GM12878 (cell line): Measurements from ENCODE around the gene C6orf89.

ENCODE experiments used
- BRCA1 ChIP-seq: IDR thresholded peaks from 2 replicates; pipeline ENCODE4 v1.6.1; 2011; ENCODE audit warnings: low read depth, low read length, improper control_type of control experiment
- EGR1 ChIP-seq, 2 experiments: IDR thresholded peaks; 1 replicate in 1 of 2; 2 replicates in 1 of 2; pipeline ENCODE4 v1.6.1; 2011 to 2012; ENCODE audit warnings: low read depth in 2 of 2, low read length in 2 of 2, borderline replicate concordance in 1 of 2, mild to moderate bottlenecking in 1 of 2, moderate library complexity in 1 of 2
- MLLT1 ChIP-seq: fragments of 450-650 bp; IDR thresholded peaks from 2 replicates; pipeline ENCODE4 v1.6.1; 2016; ENCODE audit warnings: mild to moderate bottlenecking
- NFYB ChIP-seq: IDR thresholded peaks from 2 replicates; pipeline ENCODE4 v1.6.1; 2011; ENCODE audit warnings: low read depth, mild to moderate bottlenecking, low read length, improper control_type of control experiment, moderate library complexity; ENCODE audit not compliant: insufficient read depth
- YBX1 ChIP-seq: fragments of 450-650 bp; IDR thresholded peaks from 2 replicates; pipeline ENCODE4 v1.6.1; 2016; ENCODE audit warnings: antibody characterized with exemption
- TF ChIP-seq, protein P1 (sequence below), 3 experiments: IDR thresholded peaks in 2 of 3; conservative IDR thresholded peaks in 1 of 3; 2 replicates each; pipeline ENCODE4 v1.5.1; 2011; ENCODE audit warnings: low read depth in 3 of 3, low read length in 3 of 3, mild to moderate bottlenecking in 3 of 3, control low read depth in 2 of 3, moderate library complexity in 2 of 3, inconsistent platforms in 1 of 3, mixed read lengths in 1 of 3; ENCODE audit not compliant: control insufficient read depth in 2 of 3, insufficient read depth in 1 of 3; ENCODE audit errors: extremely low read depth in 1 of 3
- TF ChIP-seq, protein P2 (sequence below): IDR thresholded peaks from 2 replicates; pipeline ENCODE4 v1.6.1; 2011; ENCODE audit warnings: low read depth, mild to moderate bottlenecking, low read length, moderate library complexity, borderline replicate concordance; ENCODE audit errors: extremely low read depth

DNA sequence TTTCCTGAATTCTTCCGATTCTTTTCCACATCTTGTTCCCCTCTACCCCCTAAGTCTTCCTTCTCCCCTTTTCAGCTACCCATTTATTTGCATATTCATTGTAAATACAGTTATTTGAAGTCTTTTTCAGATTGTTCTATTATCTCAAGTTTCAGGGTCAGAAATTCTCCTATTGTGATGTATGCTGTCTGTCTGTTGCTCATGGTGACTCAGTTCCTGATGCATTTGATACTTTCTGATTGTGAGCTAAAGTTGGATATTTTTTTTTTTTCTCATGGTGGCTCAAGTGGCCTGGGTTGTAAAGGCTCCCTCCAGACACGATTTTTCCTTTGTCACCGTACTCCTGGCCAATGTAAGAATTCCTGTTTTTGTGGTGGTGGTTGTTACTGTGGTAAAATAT, 63.9 kb downstream of the C6orf89 start:
- no peak for TF ChIP-seq BRCA1
- TF ChIP-seq, protein P1, sequence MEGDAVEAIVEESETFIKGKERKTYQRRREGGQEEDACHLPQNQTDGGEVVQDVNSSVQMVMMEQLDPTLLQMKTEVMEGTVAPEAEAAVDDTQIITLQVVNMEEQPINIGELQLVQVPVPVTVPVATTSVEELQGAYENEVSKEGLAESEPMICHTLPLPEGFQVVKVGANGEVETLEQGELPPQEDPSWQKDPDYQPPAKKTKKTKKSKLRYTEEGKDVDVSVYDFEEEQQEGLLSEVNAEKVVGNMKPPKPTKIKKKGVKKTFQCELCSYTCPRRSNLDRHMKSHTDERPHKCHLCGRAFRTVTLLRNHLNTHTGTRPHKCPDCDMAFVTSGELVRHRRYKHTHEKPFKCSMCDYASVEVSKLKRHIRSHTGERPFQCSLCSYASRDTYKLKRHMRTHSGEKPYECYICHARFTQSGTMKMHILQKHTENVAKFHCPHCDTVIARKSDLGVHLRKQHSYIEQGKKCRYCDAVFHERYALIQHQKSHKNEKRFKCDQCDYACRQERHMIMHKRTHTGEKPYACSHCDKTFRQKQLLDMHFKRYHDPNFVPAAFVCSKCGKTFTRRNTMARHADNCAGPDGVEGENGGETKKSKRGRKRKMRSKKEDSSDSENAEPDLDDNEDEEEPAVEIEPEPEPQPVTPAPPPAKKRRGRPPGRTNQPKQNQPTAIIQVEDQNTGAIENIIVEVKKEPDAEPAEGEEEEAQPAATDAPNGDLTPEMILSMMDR (IDR thresholded peaks at IDR 0.05 in 2 of 3, conservative IDR thresholded peaks at IDR 0.05 in 1 of 3; ENCODE audit: control insufficient read depth in 2 of 3, extremely low read depth in 1 of 3, insufficient read depth in 1 of 3, low read depth in 3 of 3, low read length in 3 of 3), result no peak
- TF ChIP-seq, protein P2, sequence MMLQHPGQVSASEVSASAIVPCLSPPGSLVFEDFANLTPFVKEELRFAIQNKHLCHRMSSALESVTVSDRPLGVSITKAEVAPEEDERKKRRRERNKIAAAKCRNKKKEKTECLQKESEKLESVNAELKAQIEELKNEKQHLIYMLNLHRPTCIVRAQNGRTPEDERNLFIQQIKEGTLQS, result no peak
- TF ChIP-seq NFYB, result no peak
- TF ChIP-seq YBX1, result no peak
- TF ChIP-seq MLLT1, result no peak
- TF ChIP-seq EGR1 (IDR thresholded peaks at IDR 0.05; ENCODE audit: borderline replicate concordance in 1 of 2, low read depth in 2 of 2, low read length in 2 of 2), result no peak
